Measurements from ENCODE around the gene RDH12.
A peak's percentile ranks its signal among the peaks of the same experiment; 100 is the strongest.

RDH12 gene

DNA sequence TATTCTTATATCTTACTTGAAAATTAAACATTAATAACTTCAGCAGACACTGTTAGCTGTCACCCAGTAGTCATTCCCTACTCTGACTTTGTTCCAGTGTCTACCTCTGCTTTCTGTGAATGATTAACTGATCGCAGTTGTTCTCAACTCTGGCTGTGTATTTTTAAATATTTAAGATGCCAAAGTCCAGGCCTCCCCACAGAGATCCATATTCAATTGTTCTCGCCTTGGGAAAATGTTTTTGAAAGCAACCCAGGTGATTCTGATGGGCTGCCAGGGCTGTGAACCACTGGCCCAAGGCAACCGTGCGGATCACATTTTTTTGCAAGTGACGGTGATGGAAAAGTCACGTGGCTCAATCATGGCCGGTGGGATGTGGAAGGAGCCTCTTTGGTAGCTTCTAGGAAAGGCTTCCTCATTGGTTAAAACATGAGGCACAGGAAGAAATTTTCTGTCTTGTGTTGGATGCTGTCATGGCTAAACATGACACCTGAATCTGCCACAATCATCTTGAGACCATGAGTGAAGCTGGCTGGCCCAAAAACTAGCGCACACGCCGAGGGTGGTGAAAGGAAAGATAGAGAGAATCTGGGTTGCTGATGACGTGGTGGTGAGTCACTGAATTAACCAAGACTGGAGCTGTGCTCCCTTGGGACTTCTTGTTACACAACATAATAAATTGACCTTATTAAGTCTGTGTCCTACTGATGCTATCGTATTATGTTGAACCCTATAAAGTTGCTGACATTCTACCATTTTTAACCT lies 37.2 kb downstream of the RDH12 start:
- TF ChIP-seq, protein P1, sequence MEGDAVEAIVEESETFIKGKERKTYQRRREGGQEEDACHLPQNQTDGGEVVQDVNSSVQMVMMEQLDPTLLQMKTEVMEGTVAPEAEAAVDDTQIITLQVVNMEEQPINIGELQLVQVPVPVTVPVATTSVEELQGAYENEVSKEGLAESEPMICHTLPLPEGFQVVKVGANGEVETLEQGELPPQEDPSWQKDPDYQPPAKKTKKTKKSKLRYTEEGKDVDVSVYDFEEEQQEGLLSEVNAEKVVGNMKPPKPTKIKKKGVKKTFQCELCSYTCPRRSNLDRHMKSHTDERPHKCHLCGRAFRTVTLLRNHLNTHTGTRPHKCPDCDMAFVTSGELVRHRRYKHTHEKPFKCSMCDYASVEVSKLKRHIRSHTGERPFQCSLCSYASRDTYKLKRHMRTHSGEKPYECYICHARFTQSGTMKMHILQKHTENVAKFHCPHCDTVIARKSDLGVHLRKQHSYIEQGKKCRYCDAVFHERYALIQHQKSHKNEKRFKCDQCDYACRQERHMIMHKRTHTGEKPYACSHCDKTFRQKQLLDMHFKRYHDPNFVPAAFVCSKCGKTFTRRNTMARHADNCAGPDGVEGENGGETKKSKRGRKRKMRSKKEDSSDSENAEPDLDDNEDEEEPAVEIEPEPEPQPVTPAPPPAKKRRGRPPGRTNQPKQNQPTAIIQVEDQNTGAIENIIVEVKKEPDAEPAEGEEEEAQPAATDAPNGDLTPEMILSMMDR (IDR thresholded peaks at IDR 0.05; ENCODE audit: low read depth, low read length), result no peak
- Histone ChIP-seq H3K27me3 (ENCODE audit: insufficient read depth, low read depth, severe bottlenecking) (no peaks in the 10 kb centered on the region), H3K9me3 (ENCODE audit: severe bottlenecking) (no peaks in the 10 kb centered on the region), H3K36me3 (no peaks in the 10 kb centered on the region), H3K4me3 (ENCODE audit: low read depth, low read length) (no peak overlapping the region), H3K27ac (no peak overlapping the region)
- no peak for DNase-seq

DNA sequence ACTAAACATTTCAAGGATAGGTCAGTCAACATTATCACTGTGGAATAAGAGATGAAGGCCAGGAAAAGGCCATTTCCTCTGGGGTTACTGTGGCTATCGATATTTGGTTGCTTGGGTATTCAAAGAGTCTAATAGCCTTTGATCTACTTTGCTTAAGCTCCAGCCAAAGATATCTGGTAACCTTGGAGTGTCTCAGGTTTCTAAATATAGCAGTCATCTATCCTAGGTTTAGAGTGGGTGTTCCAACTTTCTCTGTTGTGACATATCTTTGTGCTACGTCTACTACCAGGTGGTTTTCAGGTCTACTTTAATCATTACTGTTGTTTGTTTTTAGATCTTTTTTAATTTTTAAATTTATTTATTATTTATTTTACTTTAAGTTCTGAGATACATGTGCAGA lies 42.4 kb downstream of the RDH12 start:
- no peak overlapping the region for H3K4me3 ChIP-seq (ENCODE audit: low read depth, low read length)

DNA sequence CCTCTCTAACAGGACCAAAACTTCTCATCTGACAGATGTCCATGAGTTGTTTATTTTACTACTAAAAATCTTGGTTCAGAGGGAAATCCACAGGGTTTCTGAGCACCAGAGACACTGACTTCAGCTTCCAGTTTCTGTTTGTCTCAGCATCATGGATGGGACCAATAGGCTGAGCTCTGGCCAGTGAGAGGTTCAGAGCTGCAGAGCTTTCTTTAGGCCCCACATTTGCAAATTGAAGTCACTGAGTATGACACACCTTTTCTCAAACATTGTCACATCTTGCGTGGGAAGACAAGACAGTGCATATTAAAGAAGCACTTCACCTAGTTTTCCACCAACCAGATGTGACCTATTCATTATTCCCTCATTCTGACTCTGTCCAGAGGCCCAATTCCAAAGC lies 45.2 kb downstream of the RDH12 start:
- no peak for DNase-seq
- peaks cover 31% of the 10 kb centered on the region for H3K36me3 ChIP-seq
- no peaks in the 10 kb centered on the region for H3K9me3 ChIP-seq (ENCODE audit: severe bottlenecking)
- H3K4me3 ChIP-seq (ENCODE audit: low read depth, low read length), result no peak overlapping the region
- H3K27ac ChIP-seq, result no peak overlapping the region
- TF ChIP-seq, protein P1 (IDR thresholded peaks at IDR 0.05; ENCODE audit: low read depth, low read length), result no peak
- no peaks in the 10 kb centered on the region for H3K27me3 ChIP-seq (ENCODE audit: insufficient read depth, low read depth, severe bottlenecking)

More for the DNA sequence above, 42.4 kb downstream of the RDH12 start:
- no peak for DNase-seq
- H3K27me3 ChIP-seq (ENCODE audit: insufficient read depth, low read depth, severe bottlenecking), result no peaks in the 10 kb centered on the region
- no peaks in the 10 kb centered on the region for H3K9me3 ChIP-seq (ENCODE audit: severe bottlenecking)
- peaks cover 13% of the 10 kb centered on the region for H3K36me3 ChIP-seq
- TF ChIP-seq, protein P1 (IDR thresholded peaks at IDR 0.05; ENCODE audit: low read depth, low read length), result no peak
- no peak overlapping the region for H3K27ac ChIP-seq

DNA sequence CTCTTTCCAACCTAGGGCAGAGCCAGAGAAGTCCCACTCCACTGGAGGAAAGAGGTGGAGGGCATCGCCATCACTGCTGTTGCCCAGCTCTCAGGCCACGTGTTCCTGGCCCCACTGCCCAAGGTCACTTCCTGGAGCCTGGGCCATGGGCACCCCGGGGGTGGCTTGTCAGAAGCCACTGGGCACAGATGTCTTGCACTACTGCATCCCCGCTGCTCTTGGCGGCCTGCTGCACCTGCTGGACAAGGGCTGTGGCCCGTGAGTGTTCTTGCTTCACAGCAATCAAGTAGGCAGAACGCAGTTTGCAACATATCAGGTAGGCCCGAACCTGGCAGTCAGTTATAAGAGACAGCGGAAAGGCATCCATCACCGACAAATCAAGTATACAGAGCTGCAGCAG lies 46.6 kb downstream of the RDH12 start:
- no peak for DNase-seq
- TF ChIP-seq, protein P1 (IDR thresholded peaks at IDR 0.05; ENCODE audit: low read depth, low read length), result no peak
- Histone ChIP-seq H3K27me3 (ENCODE audit: insufficient read depth, low read depth, severe bottlenecking) (no peaks in the 10 kb centered on the region), H3K36me3 (peaks cover 43% of the 10 kb centered on the region), H3K4me3 (ENCODE audit: low read depth, low read length) (no peak overlapping the region), H3K27ac (peak overlapping the region; percentile 76; the same call in 1 of the 2 replicates), H3K9me3 (ENCODE audit: severe bottlenecking) (no peaks in the 10 kb centered on the region)

DNA sequence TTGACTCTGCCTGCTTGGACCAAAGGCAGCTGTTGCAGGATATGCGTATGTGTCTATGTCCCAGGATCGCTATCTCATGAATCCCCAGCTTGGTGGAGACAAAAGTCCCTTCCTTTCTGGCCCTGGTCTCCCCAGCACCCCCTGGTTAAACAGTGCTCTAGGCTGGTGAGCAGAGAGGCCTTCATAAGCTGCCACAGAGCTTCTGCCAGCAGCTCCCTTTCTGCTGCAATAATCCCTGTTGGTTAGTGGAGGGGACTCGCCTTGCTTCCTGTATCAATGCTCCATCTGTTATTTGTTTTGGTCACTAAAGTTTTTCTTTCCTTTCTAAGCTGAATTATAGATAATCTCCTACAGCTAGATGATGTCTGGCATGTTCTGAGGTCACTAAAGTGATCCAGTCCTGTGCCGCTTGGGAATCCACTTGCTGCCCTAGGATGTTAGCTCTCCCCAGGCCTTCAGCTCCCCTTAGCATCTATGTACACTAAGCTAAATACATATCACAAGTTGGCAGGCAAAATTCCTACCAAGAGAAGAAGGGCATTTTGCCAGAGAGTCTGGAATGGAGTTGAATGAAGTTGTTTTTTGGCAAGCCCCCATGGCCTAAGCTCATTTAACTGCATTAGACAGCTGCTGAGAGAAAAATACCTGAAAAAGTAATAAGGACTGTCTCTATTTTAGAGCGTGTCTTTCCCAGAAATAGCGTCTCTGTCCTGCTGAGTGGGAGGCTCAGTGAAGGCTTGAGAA lies 47.8 kb downstream of the RDH12 start:
- TF ChIP-seq, protein P1 (IDR thresholded peaks at IDR 0.05; ENCODE audit: low read depth, low read length), result no peak
- Histone ChIP-seq H3K9me3 (ENCODE audit: severe bottlenecking) (no peaks in the 10 kb centered on the region), H3K4me3 (ENCODE audit: low read depth, low read length) (no peak overlapping the region; the same call in 1 of the 2 replicates), H3K36me3 (peaks cover 53% of the 10 kb centered on the region), H3K27me3 (ENCODE audit: insufficient read depth, low read depth, severe bottlenecking) (no peaks in the 10 kb centered on the region), H3K27ac (peak overlapping the region; percentile 76)
- peak; percentile 76 for DNase-seq
